Measurements from ENCODE around the gene ATP2B2. TPM values are rescaled to one million over a fixed set of nuclear protein-coding genes. Genes with fewer than 3 reads are reported as not detected.

ATP2B2 gene
- total RNA-seq, 4 donors from 2014 or later, result 0.31 to 2.9 (median 1.8) TPM

DNA sequence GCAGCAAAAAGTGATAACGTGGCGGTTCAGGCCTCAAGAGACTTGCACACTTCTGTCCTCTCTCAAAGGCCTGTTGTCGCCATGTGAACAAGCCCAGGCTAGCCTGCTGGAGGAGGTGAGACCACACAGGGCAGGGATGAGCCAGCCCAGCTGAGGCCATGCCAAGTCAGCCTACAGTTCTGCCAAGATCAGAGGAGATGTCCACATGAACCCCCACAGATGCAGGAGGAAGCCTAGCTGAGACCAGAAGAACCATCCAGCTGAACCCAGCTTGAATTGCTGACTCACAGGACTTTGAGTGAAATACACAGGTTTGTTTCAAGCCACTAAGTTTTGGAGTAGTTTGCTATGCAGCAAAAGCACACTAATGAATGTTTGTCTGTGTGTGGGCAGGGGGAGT is 134.2 kb downstream of the ATP2B2 start:
- intact Hi-C loops (cut with DNase I; ENCODE audit: low total_unique reads) (no loop called here), in situ Hi-C loops (cut with MboI; ENCODE audit: low sequenced_read_pairs in 4 of 4) (loop anchor here in 3 of 4 donors (25.0 kb wide), 1 partner anchor 366 kb away; no protein-coding TSS in a partner anchor)

DNA sequence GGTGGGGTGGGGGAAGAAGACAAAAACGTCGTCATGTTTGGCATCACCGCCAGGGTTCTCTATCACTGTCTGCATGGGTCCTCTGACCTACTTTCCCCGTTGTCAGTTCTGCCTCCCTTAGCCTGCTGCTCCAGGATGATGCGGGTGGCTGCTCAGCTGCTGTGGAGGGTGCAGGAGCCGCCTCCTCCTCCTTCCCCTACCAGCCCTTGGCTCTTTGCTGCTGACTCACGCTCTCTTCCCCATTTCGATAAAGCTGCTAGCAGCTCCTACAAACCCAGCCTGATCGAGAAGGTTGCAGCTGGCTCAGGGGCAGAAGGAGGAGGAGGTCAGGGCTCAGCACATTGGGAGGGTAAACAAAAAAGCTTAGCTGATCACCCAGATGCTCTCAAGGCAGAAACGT is 135.0 kb downstream of the ATP2B2 start:
- H3K4me3 ChIP-seq, result no peak overlapping the region
- H3K27ac ChIP-seq, result no peak overlapping the region
- no peak for ATAC-seq
- intact Hi-C loops (cut with DNase I; ENCODE audit: low total_unique reads), result no loop called here
- TF ChIP-seq POLR2A (IDR thresholded peaks at IDR 0.05), result no peak
- TF ChIP-seq, protein P1, sequence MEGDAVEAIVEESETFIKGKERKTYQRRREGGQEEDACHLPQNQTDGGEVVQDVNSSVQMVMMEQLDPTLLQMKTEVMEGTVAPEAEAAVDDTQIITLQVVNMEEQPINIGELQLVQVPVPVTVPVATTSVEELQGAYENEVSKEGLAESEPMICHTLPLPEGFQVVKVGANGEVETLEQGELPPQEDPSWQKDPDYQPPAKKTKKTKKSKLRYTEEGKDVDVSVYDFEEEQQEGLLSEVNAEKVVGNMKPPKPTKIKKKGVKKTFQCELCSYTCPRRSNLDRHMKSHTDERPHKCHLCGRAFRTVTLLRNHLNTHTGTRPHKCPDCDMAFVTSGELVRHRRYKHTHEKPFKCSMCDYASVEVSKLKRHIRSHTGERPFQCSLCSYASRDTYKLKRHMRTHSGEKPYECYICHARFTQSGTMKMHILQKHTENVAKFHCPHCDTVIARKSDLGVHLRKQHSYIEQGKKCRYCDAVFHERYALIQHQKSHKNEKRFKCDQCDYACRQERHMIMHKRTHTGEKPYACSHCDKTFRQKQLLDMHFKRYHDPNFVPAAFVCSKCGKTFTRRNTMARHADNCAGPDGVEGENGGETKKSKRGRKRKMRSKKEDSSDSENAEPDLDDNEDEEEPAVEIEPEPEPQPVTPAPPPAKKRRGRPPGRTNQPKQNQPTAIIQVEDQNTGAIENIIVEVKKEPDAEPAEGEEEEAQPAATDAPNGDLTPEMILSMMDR (IDR thresholded peaks at IDR 0.05 in 4 of 5, conservative IDR thresholded peaks at IDR 0.05 in 1 of 5), result no peak
- peaks cover 12 to 20% of the 10 kb centered on the region in 2 donors for H3K4me1 ChIP-seq
- H3K27me3 ChIP-seq, result no peaks in the 10 kb centered on the region
- no peaks in the 10 kb centered on the region for H3K9me3 ChIP-seq
- in situ Hi-C loops (cut with MboI; ENCODE audit: low sequenced_read_pairs in 4 of 4), result loop anchor here in 3 of 4 donors (25.0 kb wide), 1 partner anchor 367 kb away; no protein-coding TSS in a partner anchor
- no peaks in the 10 kb centered on the region for H3K36me3 ChIP-seq
- DNase-seq, result no peak

More for the DNA sequence above, 134.2 kb downstream of the ATP2B2 start:
- Histone ChIP-seq H3K27ac (no peak overlapping the region), H3K4me3 (no peak overlapping the region), H3K36me3 (no peaks in the 10 kb centered on the region), H3K4me1 (peaks cover 17 to 22% of the 10 kb centered on the region in 2 donors), H3K27me3 (no peaks in the 10 kb centered on the region), H3K9me3 (no peaks in the 10 kb centered on the region)
- ATAC-seq (no peak), DNase-seq (no peak)
- TF ChIP-seq, protein P1 (IDR thresholded peaks at IDR 0.05 in 4 of 5, conservative IDR thresholded peaks at IDR 0.05 in 1 of 5), result no peak
- TF ChIP-seq POLR2A (IDR thresholded peaks at IDR 0.05), result no peak

DNA sequence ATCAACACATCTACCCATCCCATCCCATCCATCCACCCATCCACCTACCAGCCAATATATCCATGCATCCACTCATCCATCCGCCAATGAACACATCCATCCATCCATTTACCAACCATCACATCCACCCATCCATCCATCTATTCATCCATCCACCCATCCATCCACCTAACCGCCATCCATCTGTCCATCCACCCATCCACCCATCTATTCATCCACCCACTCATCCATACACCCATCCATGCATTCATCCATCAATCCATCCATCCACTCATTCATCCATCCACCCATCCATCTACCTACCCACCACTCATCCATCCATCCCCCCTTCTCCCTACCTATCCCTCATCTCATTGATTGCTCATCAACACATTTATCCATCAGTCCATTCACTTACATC is 136.9 kb downstream of the ATP2B2 start:
- Histone ChIP-seq H3K4me3 (no peak overlapping the region), H3K27ac (no peak overlapping the region), H3K9me3 (no peaks in the 10 kb centered on the region), H3K4me1 (peaks cover 0 to 5% of the 10 kb centered on the region in 2 donors), H3K36me3 (no peaks in the 10 kb centered on the region), H3K27me3 (no peaks in the 10 kb centered on the region)
- in situ Hi-C loops (cut with MboI; ENCODE audit: low sequenced_read_pairs in 4 of 4), result loop anchor here in 3 of 4 donors (25.0 kb wide), 1 partner anchor 369 kb away; no protein-coding TSS in a partner anchor
- intact Hi-C loops (cut with DNase I; ENCODE audit: low total_unique reads), result no loop called here
- ATAC-seq (no peak), DNase-seq (no peak)
- TF ChIP-seq, protein P1 (IDR thresholded peaks at IDR 0.05 in 4 of 5, conservative IDR thresholded peaks at IDR 0.05 in 1 of 5), result no peak
- no peak for TF ChIP-seq POLR2A (IDR thresholded peaks at IDR 0.05)

DNA sequence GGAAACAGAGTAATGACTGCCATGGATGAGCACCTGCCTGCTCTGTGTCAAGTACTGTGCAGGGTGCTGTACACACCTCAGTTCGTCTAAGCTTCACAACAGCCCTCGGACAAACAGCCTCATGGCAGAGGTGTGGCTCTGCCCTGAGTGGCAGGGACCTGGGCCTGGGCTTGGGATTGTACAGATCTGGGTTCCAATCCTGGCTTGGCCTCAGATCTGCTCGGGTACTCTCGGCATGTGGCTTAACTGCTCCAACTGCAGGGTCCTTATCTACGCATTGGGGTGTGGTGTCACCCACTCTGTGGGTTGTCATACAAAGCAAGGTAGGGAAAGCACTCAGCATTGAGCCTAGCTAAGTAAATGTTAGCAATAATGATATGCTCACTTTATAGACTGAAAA is 137.9 kb downstream of the ATP2B2 start:
- TF ChIP-seq POLR2A (IDR thresholded peaks at IDR 0.05), result no peak
- TF ChIP-seq, protein P1 (IDR thresholded peaks at IDR 0.05 in 4 of 5, conservative IDR thresholded peaks at IDR 0.05 in 1 of 5), result no peak
- intact Hi-C loops (cut with DNase I; ENCODE audit: low total_unique reads), result no loop called here
- no peak for DNase-seq

More for the DNA sequence above, 137.9 kb downstream of the ATP2B2 start:
- ATAC-seq, result no peak
- H3K27ac ChIP-seq, result no peak overlapping the region
- no peaks in the 10 kb centered on the region for H3K4me1 ChIP-seq
- in situ Hi-C loops (cut with MboI; ENCODE audit: low sequenced_read_pairs in 4 of 4), result loop anchor here in 3 of 4 donors (25.0 kb wide), 1 partner anchor 370 kb away; no protein-coding TSS in a partner anchor
- H3K36me3 ChIP-seq, result no peaks in the 10 kb centered on the region
- H3K27me3 ChIP-seq, result no peaks in the 10 kb centered on the region
- H3K4me3 ChIP-seq, result no peak overlapping the region
- H3K9me3 ChIP-seq, result no peaks in the 10 kb centered on the region
